ENCODE measurements around the gene FBXO36.
"Not testable (repeated sequence)": the region's sequence is repeated elsewhere in the genome, so short reads cannot be mapped to it uniquely, and the experiment has no call there.

FBXO36 gene

GRCh38 chr2:229922449-229923386 is at the start of gene FBXO36:
TSS of gene FBXO36 (plus strand) at chr2:229922503. CDS start at chr2:229922514, 11 bp downstream.
- DNase-seq = peak; percentile 52

- DNase-seq = no peak
These were observed 49.2 kb upstream of the FBXO36 start for GRCh38 chr2:229873123-229873581.

- DNase-seq = no peak
These were observed 47.7 kb upstream of the FBXO36 start for GRCh38 chr2:229874647-229875046.

- DNase-seq = no peak
These were observed 46.8 kb upstream of the FBXO36 start for GRCh38 chr2:229875549-229875948.

- no peak for DNase-seq
These were observed 42.9 kb upstream of the FBXO36 start for GRCh38 chr2:229879191-229879950.

- DNase-seq = no peak
These were observed 41.3 kb upstream of the FBXO36 start for GRCh38 chr2:229880892-229881586.

GRCh38 chr2:229882583-229882982 is 39.7 kb upstream of the FBXO36 start:
- DNase-seq = no peak

GRCh38 chr2:229884775-229885699 is 37.3 kb upstream of the FBXO36 start:
- no peak for DNase-seq

- no peak for DNase-seq
These were observed 34.9 kb upstream of the FBXO36 start for GRCh38 chr2:229887441-229887840.

GRCh38 chr2:229888031-229888430 is 34.3 kb upstream of the FBXO36 start:
- no peak for DNase-seq

- no peak for DNase-seq
These were observed 33.3 kb upstream of the FBXO36 start for GRCh38 chr2:229889023-229889422.

GRCh38 chr2:229896857-229897256 is 25.4 kb upstream of the FBXO36 start:
- no peak for DNase-seq

GRCh38 chr2:229899604-229900003 is 22.7 kb upstream of the FBXO36 start:
- no peak for DNase-seq

GRCh38 chr2:229900012-229900411 is 22.3 kb upstream of the FBXO36 start:
- DNase-seq = no peak

- DNase-seq = not testable (repeated sequence)
These were observed 21.8 kb upstream of the FBXO36 start for GRCh38 chr2:229900514-229900913.

GRCh38 chr2:229901819-229902218 is 20.5 kb upstream of the FBXO36 start:
- DNase-seq = no peak

- no peak for DNase-seq
These were observed 19.3 kb upstream of the FBXO36 start for GRCh38 chr2:229903037-229903436.

GRCh38 chr2:229905601-229906000 is 16.7 kb upstream of the FBXO36 start:
- DNase-seq = no peak

- no peak for DNase-seq
These were observed 13.2 kb upstream of the FBXO36 start for GRCh38 chr2:229909090-229909489.

GRCh38 chr2:229910147-229910831 is 12.0 kb upstream of the FBXO36 start:
- no peak for DNase-seq

- DNase-seq = no peak
These were observed 11.4 kb upstream of the FBXO36 start for GRCh38 chr2:229910832-229911412.

Data from 8988T (cell line).